ENCODE results near the gene ZNF793. TPM values are rescaled to one million over a fixed set of nuclear protein-coding genes. Genes with fewer than 3 reads are reported as not detected.

Gene ZNF793
- total and polyA plus RNA-seq, 2 donors from 2014 or later, result 4.3 to 12.9 TPM

- H3K9me3 ChIP-seq (ENCODE audit: control insufficient read depth in 2 of 3, insufficient read depth in 1 of 3, low read length in 3 of 3), result peaks cover 0 to 9% (median 3%) of the 10 kb centered on the region in 3 donors
- no peak for FAIRE-seq
- no peak for DNase-seq
- H3K9ac ChIP-seq (ENCODE audit: low read length in 3 of 3), result no peak overlapping the region
- no peak overlapping the region for H3K4me3 ChIP-seq (ENCODE audit: low read length in 3 of 3)
- no peaks in the 10 kb centered on the region for H3K27me3 ChIP-seq (ENCODE audit: control insufficient read depth, insufficient read depth, low read length)
- peaks cover 0 to 11% (median 7%) of the 10 kb centered on the region in 3 donors for H3K4me1 ChIP-seq (ENCODE audit: control insufficient read depth in 2 of 3, insufficient read depth in 2 of 3, low read depth in 1 of 3, low read length in 3 of 3)
- intact Hi-C loops (cut with DNase I), result no loop called here
- peaks cover 5 to 14% (median 14%) of the 10 kb centered on the region in 3 donors for H3K36me3 ChIP-seq (ENCODE audit: control insufficient read depth in 2 of 3, insufficient read depth in 3 of 3, low read length in 3 of 3)
- H3K27ac ChIP-seq (ENCODE audit: low read depth in 2 of 2, low read length in 2 of 2), result no peak overlapping the region
- no peak for TF ChIP-seq CTCF (IDR thresholded peaks at IDR 0.05; ENCODE audit: borderline replicate concordance, extremely low read depth, insufficient read depth)
Observed at GRCh38 chr19:37472165-37472564, 34.6 kb upstream of the ZNF793 start.

GRCh38 chr19:37484406-37485168 is 22.2 kb upstream of the ZNF793 start:
- TF ChIP-seq CTCF (IDR thresholded peaks at IDR 0.05; ENCODE audit: borderline replicate concordance, extremely low read depth, insufficient read depth), result no peak
- DNase-seq (no peak), FAIRE-seq (no peak)
- Histone ChIP-seq H3K9ac (ENCODE audit: low read length in 3 of 3) (no peak overlapping the region), H3K4me1 (ENCODE audit: control insufficient read depth in 2 of 3, insufficient read depth in 2 of 3, low read depth in 1 of 3, low read length in 3 of 3) (no peaks in the 10 kb centered on the region), H3K9me3 (ENCODE audit: control insufficient read depth in 2 of 3, insufficient read depth in 1 of 3, low read length in 3 of 3) (peaks cover 15 to 75% (median 55%) of the 10 kb centered on the region in 3 donors), H3K4me3 (ENCODE audit: low read length in 3 of 3) (peak overlapping the region in 2 of 3 donors; percentile 40 to 54), H3K36me3 (ENCODE audit: control insufficient read depth in 2 of 3, insufficient read depth in 3 of 3, low read length in 3 of 3) (peaks cover 29 to 41% (median 30%) of the 10 kb centered on the region in 3 donors), H3K27ac (ENCODE audit: low read depth in 2 of 2, low read length in 2 of 2) (no peak overlapping the region), H3K27me3 (ENCODE audit: control insufficient read depth, insufficient read depth, low read length) (no peaks in the 10 kb centered on the region)
- intact Hi-C loops (cut with DNase I), result no loop called here

- FAIRE-seq (no peak), DNase-seq (no peak)
- peaks cover 0 to 35% (median 15%) of the 10 kb centered on the region in 3 donors for H3K9me3 ChIP-seq (ENCODE audit: control insufficient read depth in 2 of 3, insufficient read depth in 1 of 3, low read length in 3 of 3)
- no peaks in the 10 kb centered on the region for H3K4me1 ChIP-seq (ENCODE audit: control insufficient read depth in 2 of 3, insufficient read depth in 2 of 3, low read depth in 1 of 3, low read length in 3 of 3)
- H3K27ac ChIP-seq (ENCODE audit: low read depth in 2 of 2, low read length in 2 of 2), result no peak overlapping the region
- H3K9ac ChIP-seq (ENCODE audit: low read length in 3 of 3), result no peak overlapping the region
- no peak overlapping the region for H3K4me3 ChIP-seq (ENCODE audit: low read length in 3 of 3)
- intact Hi-C loops (cut with DNase I), result no loop called here
- TF ChIP-seq CTCF (IDR thresholded peaks at IDR 0.05; ENCODE audit: borderline replicate concordance, extremely low read depth, insufficient read depth), result no peak
- H3K36me3 ChIP-seq (ENCODE audit: control insufficient read depth in 2 of 3, insufficient read depth in 3 of 3, low read length in 3 of 3), result no peaks in the 10 kb centered on the region
- no peaks in the 10 kb centered on the region for H3K27me3 ChIP-seq (ENCODE audit: control insufficient read depth, insufficient read depth, low read length)
Observed at GRCh38 chr19:37492213-37492612, 14.5 kb upstream of the ZNF793 start.

Data from kidney (tissue), 14 donors.